Heart left ventricle (tissue), 13 donors: ENCODE measurements around the gene TXNRD3.

Source experiments
- POLR2A ChIP-seq, 2 donors: fragments of 450-650 bp; IDR thresholded peaks; one replicate each; pipeline ENCODE4 v1.6.1; 2017; ENCODE audit warnings: antibody characterized with exemption in 2 of 2, mild to moderate bottlenecking in 2 of 2, moderate library complexity in 2 of 2
- TF ChIP-seq, protein P1 (sequence below), 12 donors: fragments of 200-600 bp; sonication (generic) in 4 of 12; IDR thresholded peaks; one replicate each; pipeline versions ENCODE4 v1.5.0 to v1.8.0; 2018 to 2022; ENCODE audit warnings: antibody characterized with exemption in 12 of 12, mild to moderate bottlenecking in 5 of 12
- donor health status: ischemic (EF 13 %, LVEDD 7.1; RV severe dilation, severe dysfunction).
- donor health status: DM: no; HTN: yes; CAD: no.
- donor health status: DM: no; HTN: no; CAD: no.
- donor health status: ischemic (EF 25% LVEDD 6.9; RV normal size, moderate dysfunction).
- donor health status: ischemic (EF 25% LVEDD 5.7; RV mildly dilated, moderate dysfunction).
- donor health status: ischemic (EF 35%, LVEDD 5.7; RV mildly dilated, moderate dysfunction).
- donor health status: nonischemic (EF 11% LVEDD 7.7; RV severe dilation, severe dysfunction).
- donor health status: DM: yes; HTN: yes; CAD: no.
- donor health status: PGD.
- donor health status: ischemic (EF 29% LVEDD 5.4; RV normal size, mild dysfunction).
- donor health status: nonischemic (EF 23%, LVEDD 6.1; RV moderate dilation, normal function).

DNA sequence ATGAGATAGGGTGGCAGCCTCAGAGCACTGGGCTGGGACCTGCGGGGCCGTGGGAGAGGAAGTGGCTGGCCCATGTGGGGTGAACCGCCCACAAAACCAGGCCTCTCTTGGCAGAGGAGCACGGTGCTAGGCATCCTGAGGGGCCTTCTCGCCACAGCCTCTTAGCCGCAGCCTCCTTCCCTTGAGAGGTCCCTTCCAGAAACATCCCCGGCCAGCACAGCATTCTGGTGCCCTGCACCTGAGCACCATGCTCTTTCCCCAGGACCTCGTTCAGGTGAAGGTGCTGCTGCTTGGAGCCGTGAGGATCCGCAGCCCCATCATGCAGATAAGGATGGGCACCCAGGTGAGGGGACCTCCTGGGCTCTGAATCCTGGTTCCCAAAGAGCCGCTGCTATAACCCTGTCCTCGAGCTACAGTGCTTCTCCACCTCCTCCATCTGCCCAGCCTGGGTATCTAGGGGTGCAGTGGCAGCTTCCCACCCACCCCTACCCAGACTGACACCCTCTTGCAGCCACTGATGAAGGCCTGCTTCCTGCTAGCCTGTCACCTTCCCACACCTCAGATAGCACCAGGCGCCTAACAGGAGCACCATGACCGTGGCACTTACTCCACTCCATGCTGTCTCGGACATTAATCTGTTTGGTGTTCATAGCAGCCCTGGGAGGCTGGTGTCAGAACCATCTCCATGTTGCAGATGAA lies 11.2 kb upstream of the TXNRD3 start:
- no peak for TF ChIP-seq POLR2A (IDR thresholded peaks at IDR 0.05)
- TF ChIP-seq, protein P1, sequence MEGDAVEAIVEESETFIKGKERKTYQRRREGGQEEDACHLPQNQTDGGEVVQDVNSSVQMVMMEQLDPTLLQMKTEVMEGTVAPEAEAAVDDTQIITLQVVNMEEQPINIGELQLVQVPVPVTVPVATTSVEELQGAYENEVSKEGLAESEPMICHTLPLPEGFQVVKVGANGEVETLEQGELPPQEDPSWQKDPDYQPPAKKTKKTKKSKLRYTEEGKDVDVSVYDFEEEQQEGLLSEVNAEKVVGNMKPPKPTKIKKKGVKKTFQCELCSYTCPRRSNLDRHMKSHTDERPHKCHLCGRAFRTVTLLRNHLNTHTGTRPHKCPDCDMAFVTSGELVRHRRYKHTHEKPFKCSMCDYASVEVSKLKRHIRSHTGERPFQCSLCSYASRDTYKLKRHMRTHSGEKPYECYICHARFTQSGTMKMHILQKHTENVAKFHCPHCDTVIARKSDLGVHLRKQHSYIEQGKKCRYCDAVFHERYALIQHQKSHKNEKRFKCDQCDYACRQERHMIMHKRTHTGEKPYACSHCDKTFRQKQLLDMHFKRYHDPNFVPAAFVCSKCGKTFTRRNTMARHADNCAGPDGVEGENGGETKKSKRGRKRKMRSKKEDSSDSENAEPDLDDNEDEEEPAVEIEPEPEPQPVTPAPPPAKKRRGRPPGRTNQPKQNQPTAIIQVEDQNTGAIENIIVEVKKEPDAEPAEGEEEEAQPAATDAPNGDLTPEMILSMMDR (IDR thresholded peaks at IDR 0.05): no peak
